Measurements from ENCODE around the gene LRRC7.

LRRC7 gene

GRCh38 chr1:70164350-70164749 lies 596.6 kb downstream of the LRRC7 start:
- DNase-seq, result no peak

- no peak for DNase-seq
These were observed 600.6 kb downstream of the LRRC7 start for GRCh38 chr1:70168283-70168682.

GRCh38 chr1:70169018-70169839 lies 601.5 kb downstream of the LRRC7 start:
- no peak for DNase-seq

- DNase-seq, result no peak
These were observed 603.8 kb downstream of the LRRC7 start for GRCh38 chr1:70171512-70171911.
